Epidermal melanocyte (primary cell): ENCODE results near the gene CRTC1.

Source experiments
- DNase-seq: peaks from one replicate; pipeline ENCODE4 v3.0.0; 2011; ENCODE audit warnings: low spot score; ENCODE audit not compliant: insufficient read length

Gene CRTC1

DNA sequence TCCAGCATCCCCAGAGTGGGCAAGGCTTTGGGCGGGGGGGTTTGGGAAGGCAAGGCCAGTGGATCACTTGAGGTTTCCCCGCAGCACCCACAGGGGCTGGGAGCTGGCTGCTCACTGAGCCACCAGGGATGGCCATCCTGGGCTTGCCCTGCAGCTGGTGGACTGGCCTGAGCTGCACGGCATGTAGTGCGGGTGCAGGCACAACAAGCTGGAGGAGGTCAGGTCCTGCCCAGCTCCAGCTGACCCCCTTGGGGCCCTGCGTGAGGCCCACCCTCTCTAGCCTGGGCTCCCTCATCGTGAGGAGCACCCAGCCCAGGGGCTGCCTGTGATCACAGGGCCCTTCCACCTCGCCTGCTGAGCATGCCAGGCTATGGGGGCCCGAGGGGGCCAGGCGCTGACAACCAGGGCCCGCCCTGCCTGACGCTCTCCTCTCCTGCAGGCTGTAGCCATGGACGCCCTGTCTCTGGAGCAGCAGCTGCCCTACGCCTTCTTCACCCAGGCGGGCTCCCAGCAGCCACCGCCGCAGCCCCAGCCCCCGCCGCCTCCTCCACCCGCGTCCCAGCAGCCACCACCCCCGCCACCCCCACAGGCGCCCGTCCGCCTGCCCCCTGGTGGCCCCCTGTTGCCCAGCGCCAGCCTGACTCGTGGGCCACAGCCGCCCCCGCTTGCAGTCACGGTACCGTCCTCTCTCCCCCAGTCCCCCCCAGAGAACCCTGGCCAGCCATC is 84.7 kb downstream of the CRTC1 start:
- DNase-seq: no peak

DNA sequence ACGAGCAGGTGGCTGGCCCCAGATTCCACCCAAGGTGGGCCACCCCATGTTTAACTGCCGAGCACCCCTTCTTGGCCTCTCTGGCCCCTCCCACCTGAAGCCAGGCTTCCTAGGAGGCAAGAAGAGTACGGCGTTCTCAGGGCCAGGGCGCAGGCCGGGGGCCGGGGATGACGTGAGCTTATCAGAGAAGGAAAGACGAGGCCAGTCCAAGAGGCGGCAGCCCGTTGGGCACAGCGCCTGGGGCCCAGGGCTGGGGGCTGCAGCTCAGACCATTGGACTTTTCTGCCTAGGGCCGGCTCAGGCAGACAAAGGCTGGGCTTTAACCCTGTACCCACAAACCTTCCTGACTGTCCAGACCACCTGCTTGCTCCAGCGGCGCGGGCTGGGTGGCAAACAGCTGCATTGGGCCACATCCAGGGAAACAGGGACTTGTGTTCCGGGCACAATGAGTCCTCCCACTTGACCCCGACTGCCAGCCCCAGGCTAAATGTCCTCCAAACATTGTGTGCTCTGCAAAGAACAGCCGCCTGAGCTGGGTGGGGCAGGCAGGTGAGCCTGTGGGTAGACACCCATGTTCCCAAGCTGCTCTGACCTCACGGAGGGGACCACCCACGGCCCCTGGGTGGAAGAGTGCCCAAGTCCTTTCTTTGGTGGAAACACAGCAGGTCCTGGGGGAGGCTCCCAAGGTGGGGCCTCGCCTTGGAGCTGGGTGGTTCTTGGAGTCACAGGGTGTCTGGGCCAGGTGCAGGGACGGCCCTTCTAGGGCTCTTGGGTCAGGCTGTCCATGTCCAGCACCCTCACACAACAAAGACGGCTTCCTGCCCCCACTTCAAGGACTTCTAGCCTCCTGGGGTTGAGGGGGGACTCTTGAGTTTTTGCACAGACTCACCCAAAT is 85.8 kb downstream of the CRTC1 start:
- DNase-seq: no peak

- no peak for DNase-seq
Observed at GRCh38 chr19:18769989-18770528, 86.6 kb downstream of the CRTC1 start.

DNA sequence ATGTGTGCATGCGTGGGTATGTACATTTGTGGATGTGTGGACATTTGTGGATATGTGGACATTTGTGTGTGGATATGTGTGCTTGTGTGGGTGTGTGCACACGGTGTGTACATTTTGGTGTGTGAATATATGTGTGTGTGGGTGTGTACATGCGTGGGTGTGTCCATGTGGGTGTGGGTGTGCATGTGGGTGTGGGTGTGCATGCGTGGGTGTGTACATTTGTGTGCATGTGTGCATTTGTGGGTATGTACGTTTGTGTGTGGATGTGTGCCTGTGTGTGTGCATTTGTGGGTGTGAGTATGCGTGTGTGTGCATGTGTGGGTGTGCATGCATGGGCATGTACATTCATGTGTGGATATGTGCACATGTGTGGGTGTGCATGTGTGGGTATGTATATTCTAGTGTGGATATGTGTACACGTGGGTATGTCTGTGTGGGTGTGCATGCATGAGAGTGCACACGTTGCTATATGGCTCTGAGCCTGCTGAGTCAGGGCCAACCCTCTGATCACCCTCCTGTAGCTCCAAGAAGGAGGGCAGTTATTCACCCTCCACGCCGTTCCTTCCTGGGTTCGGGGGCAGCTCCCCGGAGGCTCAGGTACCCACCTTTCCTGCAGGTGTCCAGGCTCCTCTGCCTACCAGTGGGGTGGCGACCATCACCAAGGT is 87.3 kb downstream of the CRTC1 start:
- DNase-seq: no peak

GRCh38 chr19:18771328-18772242 is 88.1 kb downstream of the CRTC1 start:
- no peak for DNase-seq

DNA sequence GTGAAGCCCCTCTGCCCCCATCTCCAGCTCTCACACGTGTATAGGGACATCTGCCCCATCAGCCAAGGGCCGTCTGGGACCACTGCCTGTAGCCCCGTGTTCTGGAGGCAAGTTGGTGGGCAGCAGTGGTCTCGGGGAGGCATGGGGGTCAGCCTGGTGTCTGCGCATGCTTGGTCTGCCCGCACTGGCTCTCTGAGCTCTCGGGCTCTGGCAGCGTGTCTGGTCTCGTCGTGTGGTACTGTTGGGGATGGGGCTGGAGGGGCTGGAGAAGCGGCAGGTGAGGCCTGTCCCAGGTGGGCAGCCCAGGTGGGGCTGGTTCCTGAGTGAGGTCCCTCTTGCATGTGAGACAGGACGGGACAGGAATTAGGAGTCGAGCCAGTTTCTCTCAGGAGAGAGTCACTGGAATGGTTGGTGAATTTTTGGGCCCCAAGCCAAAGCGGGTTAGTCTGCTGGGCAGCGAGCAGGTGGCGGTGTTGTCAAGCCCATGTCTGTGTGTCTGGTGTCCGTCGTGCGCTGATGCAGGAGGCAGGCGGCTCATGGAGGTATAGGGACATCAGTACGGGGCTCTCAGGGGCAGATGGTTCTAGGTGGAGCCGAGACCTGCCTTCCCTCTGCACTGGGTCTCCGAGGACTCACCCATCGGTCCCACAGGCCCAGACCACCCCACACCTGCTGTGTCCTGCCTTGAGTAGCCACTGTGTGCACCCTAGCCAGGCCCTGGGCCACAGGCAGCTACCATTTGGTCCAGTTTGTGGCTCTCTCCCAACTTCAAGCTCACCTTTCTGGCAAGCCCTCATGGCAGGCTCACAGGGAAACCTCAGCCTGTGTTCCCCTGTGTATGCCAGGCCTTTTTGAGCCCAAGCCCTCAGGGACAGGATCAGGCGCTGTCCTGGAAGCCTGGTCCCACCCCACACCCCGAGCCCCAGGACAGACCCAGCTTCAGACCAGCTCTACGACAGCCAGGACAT is 89.4 kb downstream of the CRTC1 start:
- no peak for DNase-seq

DNA sequence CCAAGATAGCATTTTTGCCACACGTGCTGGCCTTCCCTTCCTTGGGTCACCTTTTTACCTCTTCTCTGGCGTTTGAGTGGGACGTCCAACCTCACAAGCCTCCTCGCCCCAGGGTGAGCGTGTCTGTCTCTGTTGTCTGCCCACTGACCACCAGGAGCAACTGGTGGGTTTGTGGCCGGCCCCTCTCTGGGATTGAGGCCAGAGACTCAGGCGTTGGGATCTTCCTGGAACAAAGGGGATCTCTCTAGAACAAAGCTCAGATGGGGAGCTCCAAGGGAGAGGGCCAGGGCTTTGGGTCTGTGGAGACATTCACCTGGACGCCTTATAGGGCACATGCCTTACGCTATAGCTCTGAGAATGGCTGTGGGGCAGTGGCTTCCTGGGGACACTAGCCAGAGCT is 90.2 kb downstream of the CRTC1 start:
- DNase-seq: no peak

- no peak for DNase-seq
Observed at GRCh38 chr19:18774107-18774506, 90.6 kb downstream of the CRTC1 start.

DNA sequence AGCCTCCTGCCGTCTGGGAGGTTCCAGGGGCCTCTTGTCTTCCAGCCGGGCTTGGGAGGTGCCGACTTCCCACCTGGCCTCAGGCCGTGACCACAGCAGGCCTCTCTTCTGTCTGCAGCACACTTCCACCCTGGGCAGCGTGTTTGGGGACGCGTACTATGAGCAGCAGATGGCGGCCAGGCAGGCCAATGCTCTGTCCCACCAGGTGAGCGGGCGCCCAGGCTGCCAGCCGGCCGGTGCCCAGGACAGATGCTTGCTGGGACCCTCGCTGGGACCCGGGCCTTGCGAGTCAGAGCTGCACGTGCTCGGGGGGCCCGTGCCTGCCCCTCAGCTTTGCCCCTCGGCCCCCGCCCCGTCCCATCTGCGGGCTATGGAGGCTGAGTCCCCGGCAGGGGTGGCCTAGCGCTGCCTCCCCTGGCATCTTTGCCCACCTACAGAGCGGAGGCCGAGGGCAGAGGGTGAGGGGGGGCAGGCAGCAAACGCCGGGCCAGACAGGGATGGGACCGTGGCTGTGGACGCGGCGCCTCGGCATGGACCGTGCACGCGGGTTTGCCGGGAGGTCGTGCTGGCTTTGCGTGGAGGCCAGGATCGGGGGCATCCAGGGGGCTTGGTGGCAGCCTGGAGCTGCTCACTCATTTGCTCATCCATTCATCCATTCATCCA is 91.4 kb downstream of the CRTC1 start:
- DNase-seq: no peak

DNA sequence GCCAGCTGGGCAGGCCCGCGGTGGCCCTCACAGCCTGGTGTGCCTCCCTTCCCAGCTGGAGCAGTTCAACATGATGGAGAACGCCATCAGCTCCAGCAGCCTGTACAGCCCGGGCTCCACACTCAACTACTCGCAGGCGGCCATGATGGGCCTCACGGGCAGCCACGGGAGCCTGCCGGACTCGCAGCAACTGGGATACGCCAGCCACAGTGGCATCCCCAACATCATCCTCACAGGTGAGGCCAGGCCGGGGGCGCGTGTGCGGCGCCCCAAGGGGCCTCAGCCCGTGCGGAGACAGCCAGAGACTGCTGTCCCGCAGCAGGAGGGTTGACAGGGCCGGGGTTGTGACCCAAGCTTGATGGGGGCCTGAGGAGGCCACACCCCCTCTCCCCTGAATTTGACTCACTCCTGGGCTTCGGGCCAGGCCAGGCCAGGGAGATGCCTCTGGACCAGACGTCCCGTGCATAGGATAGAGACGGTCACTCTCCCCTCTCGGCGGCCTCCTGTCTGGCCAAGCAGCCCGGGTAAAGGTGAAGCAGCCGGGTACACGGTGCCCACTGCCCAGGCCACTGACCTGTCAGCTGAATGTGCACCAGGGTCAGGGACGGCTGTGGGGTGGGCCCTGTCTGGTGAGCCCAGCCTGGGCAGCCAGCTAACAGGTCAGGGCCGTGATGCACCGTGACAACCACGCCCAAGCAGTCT is 92.3 kb downstream of the CRTC1 start:
- no peak for DNase-seq

- no peak for DNase-seq
Observed at GRCh38 chr19:18776288-18776594, 92.8 kb downstream of the CRTC1 start.

DNA sequence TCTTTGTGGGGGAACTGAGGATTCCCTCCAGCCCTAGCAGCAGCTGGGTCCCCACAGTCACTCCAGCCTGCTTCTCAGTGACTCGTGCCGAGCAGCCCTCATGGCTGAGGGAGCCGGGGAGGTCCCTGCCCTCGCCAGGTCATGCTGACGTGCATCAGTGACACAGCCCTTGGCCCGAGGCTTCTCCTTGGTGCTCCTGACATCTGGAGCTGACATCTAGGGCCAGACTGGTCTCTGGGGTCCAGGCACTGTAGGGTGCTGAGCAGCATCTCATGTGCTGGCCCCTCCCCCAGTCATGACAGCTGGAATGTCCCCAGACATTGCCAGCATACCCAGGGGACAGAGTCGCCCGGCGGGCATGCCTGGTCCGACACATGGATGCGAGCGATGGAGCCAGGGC is 93.3 kb downstream of the CRTC1 start:
- no peak for DNase-seq

GRCh38 chr19:18777301-18778075 is 94.0 kb downstream of the CRTC1 start:
- DNase-seq: no peak

GRCh38 chr19:18778076-18778389 is 94.6 kb downstream of the CRTC1 start:
- DNase-seq: no peak

DNA sequence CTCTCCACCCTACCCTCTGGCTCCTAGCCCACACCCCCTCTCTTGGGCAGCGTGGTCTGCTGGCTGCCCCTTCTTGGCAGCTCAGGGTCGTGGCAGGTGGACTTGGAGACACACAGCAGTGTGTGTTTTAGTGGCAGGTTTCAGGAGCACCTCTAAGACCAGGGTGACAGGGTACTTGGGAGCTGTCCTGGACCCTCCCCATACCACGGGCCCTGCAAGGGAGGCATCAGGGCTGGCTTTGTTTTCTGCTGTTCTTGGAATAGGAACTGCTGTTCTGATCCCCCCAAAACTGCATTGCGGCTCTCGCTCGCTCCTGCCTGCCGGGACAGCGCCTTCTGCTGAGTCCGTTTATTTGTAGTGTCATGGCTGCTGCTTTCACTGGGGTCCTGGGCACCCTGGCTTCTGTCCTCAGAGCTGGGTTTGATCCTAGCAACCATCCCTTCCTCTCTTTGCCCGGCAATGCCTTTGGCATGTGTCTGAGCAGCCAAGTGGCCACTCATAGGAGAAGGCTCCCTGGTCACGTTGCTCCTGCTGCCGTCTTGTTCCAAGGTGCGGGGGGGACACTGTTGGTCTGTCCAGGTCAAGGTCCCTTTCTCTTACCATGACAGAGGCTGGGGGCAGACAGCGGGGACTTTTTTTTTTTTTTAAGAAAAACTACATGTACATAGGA is 95.5 kb downstream of the CRTC1 start:
- no peak for DNase-seq

GRCh38 chr19:18780081-18780480 is 96.6 kb downstream of the CRTC1 start:
- no peak for DNase-seq

GRCh38 chr19:18780631-18781030 is 97.2 kb downstream of the CRTC1 start:
- no peak for DNase-seq
